ENCODE data around the gene CCDC159.
"Not testable (repeated sequence)": the region's sequence is repeated elsewhere in the genome, so short reads cannot be mapped to it uniquely, and the experiment has no call there.

CCDC159 gene

DNA sequence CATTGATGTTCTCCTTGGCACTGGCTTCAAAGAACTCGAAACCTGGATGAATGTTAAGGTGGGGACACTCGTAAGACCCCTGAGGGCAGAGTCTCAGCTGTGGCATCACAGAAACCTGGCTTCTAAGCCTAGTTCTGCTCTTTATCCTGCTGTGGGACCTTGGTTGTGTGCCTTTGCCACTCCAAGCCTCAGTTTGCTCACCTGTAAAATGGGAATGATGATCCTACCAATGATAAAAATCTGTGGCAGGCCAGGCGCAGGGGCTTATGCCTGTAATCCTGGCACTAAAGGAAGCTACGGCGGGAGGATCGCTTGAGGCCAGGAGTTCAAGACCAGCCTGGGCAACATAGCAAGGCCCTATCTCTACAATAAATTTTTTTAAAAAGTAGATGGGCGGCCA is 20.8 kb upstream of the CCDC159 start:
- TF ChIP-seq, protein P1, sequence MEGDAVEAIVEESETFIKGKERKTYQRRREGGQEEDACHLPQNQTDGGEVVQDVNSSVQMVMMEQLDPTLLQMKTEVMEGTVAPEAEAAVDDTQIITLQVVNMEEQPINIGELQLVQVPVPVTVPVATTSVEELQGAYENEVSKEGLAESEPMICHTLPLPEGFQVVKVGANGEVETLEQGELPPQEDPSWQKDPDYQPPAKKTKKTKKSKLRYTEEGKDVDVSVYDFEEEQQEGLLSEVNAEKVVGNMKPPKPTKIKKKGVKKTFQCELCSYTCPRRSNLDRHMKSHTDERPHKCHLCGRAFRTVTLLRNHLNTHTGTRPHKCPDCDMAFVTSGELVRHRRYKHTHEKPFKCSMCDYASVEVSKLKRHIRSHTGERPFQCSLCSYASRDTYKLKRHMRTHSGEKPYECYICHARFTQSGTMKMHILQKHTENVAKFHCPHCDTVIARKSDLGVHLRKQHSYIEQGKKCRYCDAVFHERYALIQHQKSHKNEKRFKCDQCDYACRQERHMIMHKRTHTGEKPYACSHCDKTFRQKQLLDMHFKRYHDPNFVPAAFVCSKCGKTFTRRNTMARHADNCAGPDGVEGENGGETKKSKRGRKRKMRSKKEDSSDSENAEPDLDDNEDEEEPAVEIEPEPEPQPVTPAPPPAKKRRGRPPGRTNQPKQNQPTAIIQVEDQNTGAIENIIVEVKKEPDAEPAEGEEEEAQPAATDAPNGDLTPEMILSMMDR (IDR thresholded peaks at IDR 0.05): no peak
- Histone ChIP-seq H3K9me3 (no peaks in the 10 kb centered on the region), H3K27ac (peak overlapping the region; percentile 100), H3K4me1 (ENCODE audit: control insufficient read depth in 1 of 2, insufficient read depth in 1 of 2, low read depth in 1 of 2, low read length in 1 of 2) (peaks cover 65 to 72% of the 10 kb centered on the region in 2 experiments), H3K4me3 (ENCODE audit: low read depth in 1 of 2, low read length in 1 of 2) (peak overlapping the region in 1 of 2 experiments; percentile 82), H3K36me3 (peaks cover 58% of the 10 kb centered on the region), H3K27me3 (no peaks in the 10 kb centered on the region)

DNA sequence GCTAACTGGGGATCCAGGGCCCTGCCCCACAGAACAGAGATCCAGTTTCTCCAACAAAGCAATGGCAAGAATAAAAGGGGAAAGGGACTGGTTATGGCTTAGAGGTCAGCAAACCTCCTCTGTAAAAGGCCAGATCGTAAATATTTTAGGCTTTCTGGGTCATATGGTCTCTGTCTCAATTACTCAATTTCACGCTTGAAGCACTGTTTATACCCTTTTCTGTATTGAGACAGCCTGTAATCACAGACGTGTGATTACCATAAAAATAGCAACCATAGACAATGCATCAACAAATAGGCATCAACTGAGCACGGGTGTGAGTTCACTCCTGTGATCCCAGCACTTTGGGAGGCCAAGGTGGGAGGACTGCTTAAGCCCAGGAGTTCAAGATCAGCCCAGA is 16.2 kb upstream of the CCDC159 start:
- no peaks in the 10 kb centered on the region for H3K9me3 ChIP-seq
- TF ChIP-seq, protein P1 (IDR thresholded peaks at IDR 0.05): no peak
- H3K27me3 ChIP-seq: no peaks in the 10 kb centered on the region
- H3K27ac ChIP-seq: peak overlapping the region; percentile 71
- no peak overlapping the region for H3K4me3 ChIP-seq (ENCODE audit: low read depth in 1 of 2, low read length in 1 of 2)
- H3K36me3 ChIP-seq: peaks cover 100% of the 10 kb centered on the region
- H3K4me1 ChIP-seq (ENCODE audit: control insufficient read depth in 1 of 2, insufficient read depth in 1 of 2, low read depth in 1 of 2, low read length in 1 of 2): peaks cover 31 to 32% of the 10 kb centered on the region in 2 experiments

DNA sequence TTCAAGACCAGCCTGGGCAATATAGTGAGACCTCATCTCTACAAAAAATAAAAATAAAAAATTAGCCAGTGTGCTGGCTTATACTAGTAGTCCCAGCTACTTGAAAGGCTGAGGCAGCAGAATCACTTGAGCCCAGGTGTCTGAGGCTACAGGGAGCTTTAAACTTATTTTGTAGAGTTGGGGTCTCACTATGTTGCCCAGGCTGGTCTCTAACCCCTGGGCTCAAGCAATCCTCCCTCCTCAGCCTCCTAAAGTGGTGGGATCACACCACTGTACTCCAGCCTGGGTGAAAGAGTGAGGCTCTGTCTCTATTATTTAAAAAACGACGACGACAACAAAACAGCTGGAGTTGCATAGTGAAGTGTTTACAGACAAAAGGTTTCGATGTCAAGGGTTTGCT is 14.8 kb upstream of the CCDC159 start:
- TF ChIP-seq, protein P1 (IDR thresholded peaks at IDR 0.05): no peak
- Histone ChIP-seq H3K4me3 (ENCODE audit: low read depth in 1 of 2, low read length in 1 of 2) (no peak overlapping the region), H3K4me1 (ENCODE audit: control insufficient read depth in 1 of 2, insufficient read depth in 1 of 2, low read depth in 1 of 2, low read length in 1 of 2) (peaks cover 31 to 32% of the 10 kb centered on the region in 2 experiments), H3K27ac (peak overlapping the region; percentile 71), H3K9me3 (no peaks in the 10 kb centered on the region), H3K36me3 (peaks cover 100% of the 10 kb centered on the region), H3K27me3 (no peaks in the 10 kb centered on the region)

DNA sequence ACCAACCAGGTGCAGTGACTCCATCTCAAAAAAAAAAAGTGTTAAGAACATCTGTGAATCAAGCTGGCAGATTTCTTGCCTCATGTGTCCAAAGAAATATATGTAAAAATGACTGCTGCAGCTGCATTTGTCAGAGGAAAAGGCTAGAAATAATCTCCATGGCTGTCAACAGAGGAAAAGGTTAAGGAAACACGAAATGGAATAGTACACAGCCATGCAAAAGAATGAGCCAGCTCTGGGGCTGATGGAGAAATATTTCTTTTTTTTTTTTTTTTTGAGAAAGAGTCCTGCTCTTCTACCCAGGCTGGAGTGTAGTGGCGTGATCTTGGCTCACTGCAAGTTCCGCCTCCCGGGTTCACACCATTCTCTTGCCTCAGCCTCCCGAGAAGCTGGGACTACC is 13.5 kb upstream of the CCDC159 start:
- no peaks in the 10 kb centered on the region for H3K27me3 ChIP-seq
- H3K36me3 ChIP-seq: peaks cover 95% of the 10 kb centered on the region
- TF ChIP-seq, protein P1 (IDR thresholded peaks at IDR 0.05): no peak

DNA sequence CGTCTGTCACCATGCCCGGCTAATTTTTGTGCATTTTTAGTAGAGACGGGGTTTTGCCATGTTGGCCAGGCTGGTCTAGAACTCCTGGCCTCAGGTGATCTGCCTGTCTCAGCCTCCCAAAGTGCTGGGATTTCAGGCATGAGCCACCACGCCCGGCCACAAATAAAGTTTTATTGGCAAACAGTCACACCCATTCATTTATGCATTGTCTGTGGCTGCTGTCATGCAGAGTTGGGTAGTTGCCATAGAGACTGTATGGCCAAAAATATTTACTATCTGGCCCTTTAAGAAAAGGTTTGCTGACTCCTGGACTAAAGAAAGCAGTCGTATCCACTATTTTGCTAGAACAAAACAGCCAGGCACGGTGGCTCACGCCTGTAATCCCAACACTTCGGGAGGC is 12.5 kb upstream of the CCDC159 start:
- Histone ChIP-seq H3K27ac (peak overlapping the region; percentile 71), H3K36me3 (peaks cover 85% of the 10 kb centered on the region), H3K4me1 (ENCODE audit: control insufficient read depth in 1 of 2, insufficient read depth in 1 of 2, low read depth in 1 of 2, low read length in 1 of 2) (peaks cover 37 to 47% of the 10 kb centered on the region in 2 experiments)
- H3K27me3 ChIP-seq; H3K9me3 ChIP-seq; H3K4me3 ChIP-seq (ENCODE audit: low read depth in 1 of 2, low read length in 1 of 2): not testable (repeated sequence)

More for the DNA sequence above, 13.5 kb upstream of the CCDC159 start:
- Histone ChIP-seq H3K4me3 (ENCODE audit: low read depth in 1 of 2, low read length in 1 of 2) (no peak overlapping the region), H3K4me1 (ENCODE audit: control insufficient read depth in 1 of 2, insufficient read depth in 1 of 2, low read depth in 1 of 2, low read length in 1 of 2) (peaks cover 32 to 37% of the 10 kb centered on the region in 2 experiments), H3K27ac (peak overlapping the region; percentile 71), H3K9me3 (no peaks in the 10 kb centered on the region)

DNA sequence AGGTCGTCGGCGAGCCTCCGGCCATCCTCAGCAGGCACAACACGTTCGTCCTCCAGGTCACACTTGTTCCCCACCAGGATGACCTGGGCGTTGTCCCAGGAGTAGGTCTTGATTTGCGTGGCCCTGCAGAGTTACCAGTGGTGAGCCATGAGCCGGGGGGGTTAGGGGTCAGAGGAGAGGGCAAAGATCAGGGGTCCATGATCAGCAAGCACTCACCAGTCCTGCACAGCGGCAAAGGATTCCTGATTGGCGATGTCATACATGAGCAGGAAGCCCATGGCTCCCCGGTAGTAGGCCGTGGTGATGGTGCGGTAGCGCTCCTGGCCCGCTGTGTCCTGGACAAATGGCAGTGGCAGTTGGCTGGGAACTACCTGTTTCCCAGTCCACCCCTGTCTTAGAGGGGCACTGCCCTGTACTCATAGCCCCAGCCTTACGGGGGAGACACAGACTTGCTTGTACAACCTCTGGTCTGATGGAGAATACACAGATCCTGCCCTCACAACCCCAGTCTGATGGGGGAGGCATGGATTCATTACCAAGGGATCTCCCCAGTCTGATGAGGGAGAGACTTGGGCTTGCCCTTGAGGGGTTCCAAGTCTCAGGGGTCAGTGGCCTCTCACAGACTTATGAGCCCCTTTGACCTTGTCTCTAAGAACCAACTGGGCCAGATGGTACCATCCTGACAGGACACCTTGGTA is 10.7 kb upstream of the CCDC159 start:
- peaks cover 68% of the 10 kb centered on the region for H3K36me3 ChIP-seq
- H3K27me3 ChIP-seq: no peaks in the 10 kb centered on the region
- TF ChIP-seq, protein P1 (IDR thresholded peaks at IDR 0.05): no peak
- peak overlapping the region; percentile 77 for H3K27ac ChIP-seq
- H3K4me3 ChIP-seq (ENCODE audit: low read depth in 1 of 2, low read length in 1 of 2): peak overlapping the region in 1 of 2 experiments; percentile 8
- peaks cover 49 to 51% of the 10 kb centered on the region in 2 experiments for H3K4me1 ChIP-seq (ENCODE audit: control insufficient read depth in 1 of 2, insufficient read depth in 1 of 2, low read depth in 1 of 2, low read length in 1 of 2)
- H3K9me3 ChIP-seq: no peaks in the 10 kb centered on the region
